ENCODE results near the gene UNC13D.

Gene UNC13D

GRCh38 chr17:75849724-75850123, 5.5 kb upstream of the UNC13D start:
- DNase-seq = no peak

DNA sequence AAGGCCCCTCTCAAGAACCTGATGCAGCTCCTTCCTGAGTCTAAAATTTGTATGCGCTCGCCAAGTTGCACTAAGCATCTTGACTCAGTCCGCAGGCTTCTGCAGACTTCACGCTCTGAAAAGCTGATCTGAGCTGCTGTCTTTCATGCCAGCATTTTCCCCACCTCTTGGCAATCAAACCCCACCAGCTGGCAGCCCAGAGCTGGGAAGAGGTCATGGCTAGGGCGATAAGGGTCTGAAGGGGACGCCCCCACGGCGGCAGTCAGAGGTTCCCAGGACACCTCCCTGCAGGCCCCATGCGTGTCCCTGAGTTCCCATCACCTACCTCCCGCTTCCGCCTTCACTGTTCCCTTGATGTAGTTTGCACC, 5.1 kb upstream of the UNC13D start:
- DNase-seq = no peak

DNA sequence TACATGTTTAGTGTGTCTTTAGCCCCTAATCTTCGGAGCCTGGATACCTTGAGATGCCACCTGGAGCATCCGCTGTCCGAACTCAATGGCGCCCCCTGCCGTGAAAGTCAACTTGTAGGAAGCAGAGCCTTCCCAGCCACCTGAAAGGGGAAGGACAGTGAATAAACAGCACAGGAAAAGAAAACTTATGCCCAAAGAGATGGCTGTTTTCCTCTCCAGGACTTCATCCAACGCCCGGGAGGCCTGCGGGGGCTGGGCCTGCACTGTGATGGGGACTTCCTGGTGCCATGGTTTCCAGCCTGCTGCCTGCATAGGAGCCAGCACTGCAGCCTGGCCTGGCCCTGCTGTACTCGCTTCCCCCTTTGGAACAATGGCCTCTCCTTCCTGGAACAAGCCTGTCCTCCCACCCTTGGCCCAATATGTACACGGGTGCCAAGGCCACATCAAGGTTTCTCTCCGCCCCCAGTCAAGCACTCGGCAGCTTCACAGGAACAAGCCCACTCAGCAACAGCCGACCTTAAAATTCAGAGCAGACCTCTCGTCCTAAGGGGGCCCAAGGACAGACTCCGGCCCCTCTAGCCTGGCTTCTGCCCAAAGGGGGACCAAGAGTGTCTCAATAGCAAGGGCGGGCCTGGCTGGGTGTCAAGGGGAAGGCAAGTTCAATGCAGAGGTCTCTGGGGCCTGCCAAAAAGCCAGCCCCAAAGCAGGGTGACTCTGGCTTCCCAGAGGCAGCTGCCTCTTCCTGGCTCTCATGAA, 4.5 kb upstream of the UNC13D start:
- DNase-seq = peak; percentile 96

DNA sequence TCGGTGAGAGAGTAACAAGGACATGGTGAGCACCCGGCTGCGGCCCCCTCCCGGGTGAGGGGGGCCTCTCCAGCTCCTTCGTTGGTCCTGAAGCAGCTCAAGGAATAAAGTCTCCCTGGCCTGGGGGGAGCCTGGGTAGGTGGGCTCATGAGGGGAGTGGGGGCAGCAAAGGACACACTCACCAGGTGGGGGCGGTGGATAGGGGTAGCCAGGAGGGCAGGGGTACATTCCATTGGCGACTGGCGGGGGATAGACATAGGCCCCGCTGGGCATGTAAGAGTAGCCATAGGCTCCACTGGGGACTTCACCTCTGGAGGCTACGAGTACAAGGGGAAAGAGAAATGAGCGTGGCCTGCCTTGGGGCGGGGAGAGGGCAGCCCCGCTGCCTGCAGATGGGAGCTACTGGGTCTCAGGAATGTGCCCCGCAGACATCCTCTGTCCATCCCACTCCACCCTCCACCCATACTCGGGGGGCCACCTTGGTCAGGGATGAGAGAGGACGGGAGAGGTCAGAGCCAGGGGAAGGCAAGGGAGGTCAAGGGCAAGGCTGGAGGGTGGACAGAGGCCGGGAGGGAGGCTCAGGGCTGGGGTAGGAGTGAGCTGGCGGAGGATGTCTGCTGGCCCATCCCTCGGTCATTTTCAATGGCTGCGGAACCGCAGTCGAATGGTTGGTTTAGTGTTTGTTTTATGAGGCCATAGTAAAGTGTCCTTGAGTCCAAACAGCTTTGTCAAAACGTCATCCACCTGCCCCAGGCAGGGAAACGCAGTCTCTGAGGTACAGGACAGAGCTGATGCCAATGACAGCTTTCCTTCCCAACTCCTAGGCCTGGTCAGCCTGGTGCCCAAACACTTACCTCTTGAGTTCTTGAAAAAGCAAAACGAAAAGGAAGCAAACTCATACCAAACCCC, 3.7 kb upstream of the UNC13D start:
- DNase-seq = peak; percentile 96

GRCh38 chr17:75846692-75847613, 2.7 kb upstream of the UNC13D start:
- peak; percentile 92 for DNase-seq

DNA sequence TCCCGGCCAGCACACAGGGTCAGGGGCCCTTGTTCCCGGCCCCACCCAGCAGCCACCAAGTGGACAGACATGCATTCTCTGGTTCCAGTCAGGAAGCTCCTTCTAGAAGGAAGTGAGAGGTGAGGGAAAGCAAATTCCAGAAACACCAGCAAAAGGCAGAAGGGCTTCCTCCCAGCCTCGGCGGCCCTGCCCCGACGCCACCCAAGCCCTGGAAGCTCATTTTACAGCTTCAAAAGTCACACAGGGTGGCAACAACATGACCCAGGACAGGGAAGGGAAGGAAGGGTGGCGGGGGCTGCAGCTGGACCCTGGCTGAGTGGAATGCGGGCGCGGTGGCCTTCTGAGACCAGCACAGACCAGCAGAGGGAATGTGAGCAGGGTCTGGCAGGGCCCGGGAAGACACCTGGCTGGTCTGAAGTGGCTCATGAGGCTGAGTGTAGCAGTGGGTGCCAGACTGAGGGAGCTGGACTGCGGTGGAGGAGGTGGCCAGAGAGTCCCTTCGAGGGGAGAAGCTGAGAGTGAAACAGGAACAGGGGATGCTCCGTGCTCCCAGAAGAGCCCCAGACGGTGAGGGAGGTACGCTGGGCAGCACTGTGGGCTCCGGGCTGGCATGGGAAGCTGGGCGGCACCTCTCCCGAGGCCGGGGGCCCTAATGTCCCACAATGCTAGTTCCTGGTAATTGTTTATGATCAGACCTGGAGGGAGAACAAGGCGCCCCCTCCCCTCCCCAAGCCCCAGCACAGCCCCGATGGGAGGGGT, 1.9 kb upstream of the UNC13D start:
- DNase-seq = peak; percentile 69

GRCh38 chr17:75845058-75845711, 981 bp upstream of the UNC13D start:
- DNase-seq = peak; percentile 86

DNA sequence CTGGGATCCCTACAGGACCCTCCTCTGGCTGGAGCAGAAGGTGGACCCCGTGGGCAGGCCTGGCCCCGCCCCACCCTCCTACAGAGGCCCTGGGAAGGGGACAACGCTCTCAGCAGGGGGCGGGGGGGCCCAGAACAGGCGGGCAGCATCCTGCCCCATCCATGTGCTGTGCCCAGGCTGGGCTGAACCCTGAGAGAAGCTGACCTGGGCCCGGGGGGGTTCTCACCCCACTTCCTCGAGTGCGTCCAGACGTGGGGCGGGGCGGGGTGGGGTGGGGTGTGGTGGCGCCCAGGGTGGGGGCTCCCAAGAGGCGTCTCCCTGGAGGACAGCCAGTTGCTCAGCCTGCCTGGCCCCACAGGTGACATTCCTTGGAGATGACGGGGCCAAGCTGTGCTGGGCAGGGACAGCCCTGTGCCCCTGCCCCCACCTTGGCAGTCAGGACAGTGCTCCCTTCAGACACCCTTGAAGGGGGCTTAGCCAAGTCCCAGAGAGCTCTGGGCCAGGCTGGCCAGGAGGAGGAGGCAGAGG, 390 bp upstream of the UNC13D start:
- no peak for DNase-seq

GRCh38 chr17:75842963-75843576, 1.1 kb downstream of the UNC13D start:
- DNase-seq = no peak

DNA sequence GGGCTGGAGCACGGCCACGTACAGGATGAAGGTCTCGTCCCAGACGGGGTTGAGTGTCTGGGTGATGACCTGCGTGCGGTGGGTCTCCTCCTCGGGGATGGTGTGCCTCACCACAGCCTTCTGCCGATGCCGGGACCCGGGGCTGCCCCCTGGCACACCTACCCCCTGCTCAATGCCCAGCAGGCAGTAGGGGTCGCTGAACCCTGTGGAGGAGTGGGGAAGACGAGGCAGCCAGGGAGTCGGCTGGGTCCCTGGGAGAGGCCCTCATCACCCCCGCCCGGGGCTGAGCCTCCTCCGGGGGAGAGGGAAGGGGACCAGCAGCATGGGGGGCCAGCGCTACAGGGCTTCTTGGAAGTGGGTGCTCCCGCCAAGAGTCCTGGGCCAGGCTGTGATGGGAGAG, 1.8 kb downstream of the UNC13D start:
- no peak for DNase-seq

- no peak for DNase-seq
Measured at GRCh38 chr17:75840799-75841164, 3.4 kb downstream of the UNC13D start.

- no peak for DNase-seq
Measured at GRCh38 chr17:75839942-75840798, 4.0 kb downstream of the UNC13D start.

- DNase-seq = no peak
Measured at GRCh38 chr17:75838410-75838809, 5.8 kb downstream of the UNC13D start.

- no peak for DNase-seq
Measured at GRCh38 chr17:75837899-75838298, 6.3 kb downstream of the UNC13D start.

DNA sequence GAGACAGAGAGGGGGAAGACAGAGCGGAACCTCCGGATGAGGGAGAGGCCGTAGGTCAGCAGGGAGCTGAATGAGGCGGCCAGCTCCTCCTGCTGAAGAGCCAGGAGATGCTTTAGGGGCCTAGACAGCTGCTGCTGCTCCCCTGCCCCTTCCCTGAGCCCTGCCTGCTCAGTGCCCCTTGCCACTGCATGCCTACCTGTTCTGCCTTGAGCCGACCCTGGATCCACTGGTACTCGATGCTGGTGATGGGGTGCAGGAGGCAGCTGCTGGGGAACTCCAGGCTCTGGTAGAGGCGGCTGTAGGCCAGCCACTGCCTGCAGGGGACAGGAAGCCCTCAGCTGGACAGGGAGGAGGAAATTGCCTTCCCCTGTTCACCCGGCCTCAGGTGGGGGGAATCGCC, 7.6 kb downstream of the UNC13D start:
- DNase-seq = no peak

DNA sequence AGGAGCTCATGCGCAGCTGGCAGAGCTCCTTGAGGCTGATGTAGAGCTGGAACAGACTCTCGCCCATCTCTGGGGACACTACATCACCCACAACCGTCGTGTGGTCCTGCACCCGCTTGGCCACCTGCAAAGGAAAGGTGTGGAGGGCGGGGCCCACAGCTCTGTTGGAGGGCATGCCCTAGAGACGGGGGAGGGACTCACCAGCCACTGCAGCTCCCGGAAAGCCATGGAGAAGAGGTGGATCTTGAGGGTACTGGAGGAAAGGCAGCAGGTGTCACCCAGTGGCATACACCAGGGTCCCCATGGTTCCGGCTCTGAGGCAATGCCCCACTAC, 8.6 kb downstream of the UNC13D start:
- DNase-seq = no peak

- DNase-seq = no peak
Measured at GRCh38 chr17:75834928-75835653, 9.1 kb downstream of the UNC13D start.

DNA sequence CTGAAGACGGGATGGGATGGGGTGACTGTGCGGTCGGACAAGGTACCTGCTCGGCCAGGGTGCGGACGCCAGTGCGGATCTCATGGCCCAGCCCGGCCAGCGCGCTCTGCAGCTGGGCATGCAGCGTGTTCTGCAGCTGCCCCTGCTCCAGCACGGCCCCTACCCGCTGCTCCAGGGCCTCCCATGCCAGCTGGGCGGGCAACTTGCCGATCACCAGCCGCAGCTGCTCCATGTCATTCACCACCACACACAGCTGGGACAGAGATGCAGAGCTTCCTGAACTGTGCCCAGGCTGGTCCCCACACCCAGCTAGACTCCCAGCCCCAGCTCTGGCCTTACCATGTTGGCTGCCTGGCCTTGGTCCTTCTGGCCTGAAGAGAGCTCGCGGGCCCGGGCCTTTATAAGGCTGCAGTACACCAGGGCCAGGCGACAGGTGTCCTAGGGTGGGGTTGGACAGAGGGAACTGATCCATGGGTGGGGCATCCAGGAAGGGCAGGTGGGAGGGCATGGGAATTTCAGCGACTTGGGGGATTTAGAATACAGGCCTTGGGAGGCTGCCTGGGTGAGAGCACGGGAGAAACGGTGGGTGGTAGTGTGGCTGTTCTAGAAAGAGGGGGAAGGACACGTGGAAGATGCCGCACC, 9.8 kb downstream of the UNC13D start:
- DNase-seq = no peak
